Stimulated activated naive CD8-positive, alpha-beta T cell treated with anti-CD3 and anti-CD28 coated beads, Interleukin-15, Interleukin-2, amounts not matched to agents 100 ng/mL and 50 ng/mL, for 24 hours (primary cell): ENCODE measurements around the gene ZNF277.

Experiments used
- H3K27ac Mint-ChIP-seq: one replicate; pipeline ENCODE4 v1.8.0; 2021; ENCODE audit warnings: mild to moderate bottlenecking, mixed read lengths
- H3K27me3 Mint-ChIP-seq: one replicate; pipeline ENCODE4 v1.8.0; 2021; ENCODE audit warnings: mixed read lengths
- H3K36me3 Mint-ChIP-seq: one replicate; pipeline ENCODE4 v1.8.0; 2021; ENCODE audit warnings: low read depth, mixed read lengths
- H3K4me1 Mint-ChIP-seq: one replicate; pipeline ENCODE4 v1.8.0; 2021; ENCODE audit warnings: low read depth, mixed read lengths
- H3K4me3 Mint-ChIP-seq: one replicate; pipeline ENCODE4 v1.8.0; 2021; ENCODE audit warnings: mild to moderate bottlenecking, mixed read lengths
- H3K9me3 Mint-ChIP-seq: one replicate; pipeline ENCODE4 v1.8.0; 2021; ENCODE audit warnings: mixed read lengths

ZNF277 gene

DNA sequence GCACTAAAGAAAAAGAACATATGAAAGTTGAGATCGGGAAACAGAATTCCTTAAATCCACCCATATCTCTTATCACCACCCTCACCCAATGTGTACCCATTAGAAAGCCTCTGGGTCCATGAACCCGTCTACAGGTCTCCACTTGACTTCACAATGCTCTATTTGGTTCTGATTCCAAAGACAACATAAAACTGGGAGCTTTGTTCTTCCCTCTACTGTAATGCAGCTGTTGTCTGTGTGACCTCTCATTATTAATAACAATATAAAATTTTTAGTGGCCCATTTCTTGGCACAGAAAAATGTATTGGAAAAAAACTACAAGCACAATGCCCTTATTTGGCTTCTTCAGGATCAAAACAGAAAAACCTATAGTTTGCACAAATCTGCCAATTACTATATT is 30.3 kb upstream of the ZNF277 start:
- H3K4me3 Mint-ChIP-seq = no peak overlapping the region
- H3K27ac Mint-ChIP-seq = no peak overlapping the region
- no peaks in the 10 kb centered on the region for H3K9me3 Mint-ChIP-seq
- no peaks in the 10 kb centered on the region for H3K4me1 Mint-ChIP-seq
- peaks cover 26% of the 10 kb centered on the region for H3K27me3 Mint-ChIP-seq
- H3K36me3 Mint-ChIP-seq = no peaks in the 10 kb centered on the region

DNA sequence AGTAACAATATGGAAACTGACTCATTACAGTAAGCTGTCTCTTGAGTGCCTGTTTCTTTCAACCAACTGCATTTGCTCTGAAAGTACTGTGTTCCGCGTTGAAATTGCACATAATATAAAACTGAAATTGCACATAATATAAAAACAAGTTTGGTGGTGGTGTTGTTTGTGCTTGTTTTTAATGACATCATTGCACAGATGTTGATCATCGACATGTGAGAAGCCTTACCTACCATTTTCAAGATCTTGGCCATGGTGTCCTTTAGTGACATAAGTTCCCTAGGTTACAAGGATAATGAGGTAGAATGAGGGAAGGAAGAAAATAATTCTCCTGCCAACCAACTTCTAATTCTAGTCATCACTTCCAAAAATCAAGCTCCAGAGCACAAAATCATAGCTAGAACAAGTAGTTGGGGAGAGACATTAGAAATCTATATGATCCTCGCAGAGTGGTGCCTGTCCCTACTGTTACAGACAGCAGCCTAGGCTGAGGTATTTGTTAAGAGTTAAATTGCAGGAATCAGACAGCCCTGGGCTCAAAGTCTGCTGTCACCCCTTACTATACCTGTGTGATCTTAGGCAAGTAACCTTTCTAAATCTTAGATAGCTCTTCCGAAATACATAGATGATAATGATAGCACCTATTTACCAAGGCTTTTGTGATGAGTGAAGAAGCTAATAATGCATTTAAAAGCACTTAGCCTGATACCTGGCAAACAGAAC is 29.6 kb upstream of the ZNF277 start:
- Mint-ChIP-seq H3K27me3 (peaks cover 26% of the 10 kb centered on the region), H3K4me3 (no peak overlapping the region), H3K36me3 (no peaks in the 10 kb centered on the region), H3K27ac (no peak overlapping the region), H3K4me1 (no peaks in the 10 kb centered on the region), H3K9me3 (no peaks in the 10 kb centered on the region)

DNA sequence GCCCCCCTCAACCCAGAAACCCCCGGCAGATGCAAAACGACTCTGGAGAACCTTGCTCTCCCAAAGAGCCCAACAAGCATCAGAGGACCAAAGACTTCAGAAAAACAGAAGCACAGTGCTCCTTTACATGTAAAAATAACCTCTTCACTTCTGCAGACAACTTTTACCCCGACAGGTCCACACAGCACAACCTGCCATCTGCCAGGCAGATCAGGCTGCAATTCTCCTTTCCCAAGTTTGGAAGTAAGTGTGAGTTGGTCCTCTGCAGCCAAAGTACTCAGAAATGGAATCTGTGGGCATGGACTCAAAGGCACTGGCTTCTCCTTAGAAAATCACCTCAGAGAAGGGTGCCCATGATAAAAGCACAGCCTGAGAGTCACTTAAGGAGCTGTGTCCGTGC is 26.3 kb upstream of the ZNF277 start:
- no peak overlapping the region for H3K4me3 Mint-ChIP-seq
- no peaks in the 10 kb centered on the region for H3K36me3 Mint-ChIP-seq
- H3K9me3 Mint-ChIP-seq = no peaks in the 10 kb centered on the region
- no peak overlapping the region for H3K27ac Mint-ChIP-seq
- H3K4me1 Mint-ChIP-seq = no peaks in the 10 kb centered on the region
- peaks cover 18% of the 10 kb centered on the region for H3K27me3 Mint-ChIP-seq

DNA sequence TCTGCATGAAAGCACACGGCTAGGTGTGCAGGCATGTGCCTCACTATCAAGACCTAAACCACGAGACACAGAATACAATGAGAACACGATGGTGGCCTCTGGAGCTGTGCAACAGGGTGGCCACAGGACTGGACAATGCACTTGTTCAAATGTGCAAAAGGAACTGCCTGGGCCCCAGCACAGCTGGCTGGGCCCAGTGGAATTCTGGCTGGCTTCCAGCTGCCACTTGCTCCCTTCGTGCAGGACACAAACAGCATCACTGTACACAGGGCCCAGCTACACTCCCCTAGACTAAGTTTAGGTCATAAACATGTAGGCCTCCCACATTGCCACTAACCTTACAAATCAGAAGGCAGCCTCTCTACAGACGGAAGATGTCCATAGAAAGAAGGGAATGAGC is 23.7 kb upstream of the ZNF277 start:
- H3K27me3 Mint-ChIP-seq = peaks cover 13% of the 10 kb centered on the region
- H3K27ac Mint-ChIP-seq = no peak overlapping the region
- H3K4me1 Mint-ChIP-seq = peaks cover 4% of the 10 kb centered on the region
- no peak overlapping the region for H3K4me3 Mint-ChIP-seq
- no peaks in the 10 kb centered on the region for H3K36me3 Mint-ChIP-seq
- no peaks in the 10 kb centered on the region for H3K9me3 Mint-ChIP-seq

DNA sequence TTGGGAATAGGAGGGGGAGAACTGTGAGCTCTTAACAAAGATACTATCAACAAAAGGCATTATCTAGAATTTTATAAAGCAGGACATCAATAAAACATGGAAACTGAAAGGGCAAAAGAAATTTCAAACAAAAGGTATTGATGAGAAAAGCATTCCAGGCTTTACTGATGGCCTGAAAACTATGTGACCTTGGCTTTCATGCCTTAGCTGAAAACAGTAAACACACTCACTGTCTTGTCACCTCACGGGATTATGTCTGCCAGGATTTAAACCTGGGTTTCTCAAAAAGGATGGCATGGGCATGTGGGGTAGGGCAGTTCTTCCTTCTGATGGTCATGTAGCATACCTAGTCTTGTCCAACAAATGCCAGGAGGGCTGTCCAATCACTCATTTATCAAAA is 23.2 kb upstream of the ZNF277 start:
- H3K36me3 Mint-ChIP-seq = no peaks in the 10 kb centered on the region
- H3K27ac Mint-ChIP-seq = no peak overlapping the region
- peaks cover 8% of the 10 kb centered on the region for H3K27me3 Mint-ChIP-seq
- H3K4me3 Mint-ChIP-seq = no peak overlapping the region
- H3K9me3 Mint-ChIP-seq = no peaks in the 10 kb centered on the region
- H3K4me1 Mint-ChIP-seq = peaks cover 4% of the 10 kb centered on the region

DNA sequence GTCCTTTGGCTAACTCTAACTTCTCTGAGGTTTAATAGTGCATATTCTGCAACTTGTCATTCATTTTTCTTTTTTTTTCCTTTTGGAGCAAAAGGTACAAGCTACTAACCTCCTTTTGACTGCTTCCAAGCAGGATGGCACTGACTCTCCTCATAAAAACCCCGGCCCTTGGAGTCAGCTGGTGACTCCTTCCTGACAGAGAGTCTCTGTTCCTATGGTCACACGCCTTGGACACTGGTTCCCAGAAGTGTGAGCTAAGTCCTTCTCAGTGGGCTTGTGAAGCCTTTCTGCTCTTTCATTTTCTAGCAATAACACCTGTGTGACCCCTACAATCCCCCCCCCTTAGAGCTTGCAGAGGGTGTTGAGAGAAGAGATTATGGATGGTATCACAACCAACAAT is 22.0 kb upstream of the ZNF277 start:
- Mint-ChIP-seq H3K9me3 (no peaks in the 10 kb centered on the region), H3K27me3 (peaks cover 6% of the 10 kb centered on the region), H3K4me3 (no peak overlapping the region), H3K27ac (no peak overlapping the region), H3K36me3 (no peaks in the 10 kb centered on the region), H3K4me1 (peaks cover 4% of the 10 kb centered on the region)

DNA sequence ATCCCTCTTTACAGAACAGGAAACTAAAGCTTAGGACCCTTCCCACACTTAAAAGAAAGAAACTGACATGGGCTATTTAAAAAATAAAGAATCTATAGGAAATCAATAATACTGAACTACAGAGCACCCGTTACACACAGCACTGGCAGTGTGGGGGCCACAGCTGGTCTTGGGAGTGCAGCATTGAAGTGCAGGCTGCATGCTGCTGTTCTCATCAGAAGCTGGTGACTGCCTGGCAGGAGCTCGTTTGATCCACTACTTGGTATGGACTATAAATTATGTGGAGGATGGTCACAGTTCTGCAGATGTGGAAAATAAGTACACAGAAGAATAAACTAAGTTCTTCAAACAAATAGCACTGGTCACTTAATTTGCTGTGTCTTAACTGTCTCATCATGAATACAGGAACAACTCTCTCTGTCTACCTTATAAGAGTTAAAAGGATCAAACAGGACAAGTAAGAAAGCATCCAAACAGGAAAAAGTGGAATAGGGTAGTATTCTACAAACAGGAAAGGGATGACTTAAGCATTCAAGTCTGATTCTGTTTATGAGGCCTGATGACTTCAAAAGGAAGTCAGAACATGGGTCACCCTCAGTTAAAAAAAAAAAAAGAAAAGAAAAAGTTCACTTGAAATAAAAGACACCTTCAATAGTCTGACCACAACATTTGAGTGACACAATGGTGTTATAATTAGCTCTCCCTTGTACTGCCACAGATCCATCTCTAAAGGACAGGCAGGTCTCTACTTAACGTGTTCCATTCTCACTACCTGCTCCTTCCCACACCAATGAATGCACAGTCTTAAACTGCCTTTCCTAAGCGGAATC is 21.3 kb upstream of the ZNF277 start:
- Mint-ChIP-seq H3K36me3 (no peaks in the 10 kb centered on the region), H3K27ac (no peak overlapping the region), H3K27me3 (peaks cover 6% of the 10 kb centered on the region), H3K4me1 (peaks cover 4% of the 10 kb centered on the region), H3K4me3 (no peak overlapping the region), H3K9me3 (no peaks in the 10 kb centered on the region)

DNA sequence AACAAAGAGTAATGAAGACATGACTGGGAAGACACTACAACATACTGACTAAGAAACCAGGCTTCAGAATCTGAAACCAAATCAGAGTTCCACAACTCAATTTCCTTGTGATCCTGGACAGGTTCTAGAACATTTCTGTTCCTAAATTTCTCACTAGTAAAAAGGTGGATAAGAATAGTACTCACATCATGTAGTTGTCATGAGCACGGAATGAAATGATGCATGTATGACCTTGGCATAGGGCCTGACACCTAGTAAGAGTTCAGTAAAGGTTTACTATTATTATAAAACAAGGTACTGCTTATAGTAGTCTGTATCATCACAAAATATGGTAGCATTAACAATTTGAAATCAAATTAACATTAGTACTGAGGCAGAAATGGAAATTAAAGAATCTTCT is 20.2 kb upstream of the ZNF277 start:
- Mint-ChIP-seq H3K27ac (no peak overlapping the region), H3K4me3 (no peak overlapping the region), H3K9me3 (no peaks in the 10 kb centered on the region), H3K36me3 (no peaks in the 10 kb centered on the region), H3K27me3 (peaks cover 6% of the 10 kb centered on the region), H3K4me1 (peaks cover 4% of the 10 kb centered on the region)

DNA sequence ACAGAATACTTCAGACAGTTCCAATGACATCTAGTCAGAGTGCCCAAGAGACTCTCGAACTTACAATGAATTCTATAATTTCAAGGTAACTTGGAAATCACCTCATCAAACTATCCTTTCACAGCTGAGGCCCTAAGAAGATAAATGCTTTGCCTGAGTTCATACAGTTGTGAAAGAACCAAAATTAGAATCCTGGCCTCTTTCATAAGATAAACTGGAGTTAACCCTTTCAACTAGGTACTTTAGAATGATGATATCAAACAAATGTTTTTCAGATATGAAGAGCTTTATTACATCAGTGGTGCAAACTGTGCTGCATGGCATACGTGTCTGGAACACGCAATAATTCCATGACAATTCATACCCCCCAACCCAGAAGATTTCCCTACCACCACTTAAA is 18.2 kb upstream of the ZNF277 start:
- H3K4me1 Mint-ChIP-seq = peaks cover 13% of the 10 kb centered on the region
- H3K27ac Mint-ChIP-seq = no peak overlapping the region
- H3K4me3 Mint-ChIP-seq = no peak overlapping the region
- no peaks in the 10 kb centered on the region for H3K9me3 Mint-ChIP-seq
- H3K27me3 Mint-ChIP-seq = peaks cover 12% of the 10 kb centered on the region
- no peaks in the 10 kb centered on the region for H3K36me3 Mint-ChIP-seq

DNA sequence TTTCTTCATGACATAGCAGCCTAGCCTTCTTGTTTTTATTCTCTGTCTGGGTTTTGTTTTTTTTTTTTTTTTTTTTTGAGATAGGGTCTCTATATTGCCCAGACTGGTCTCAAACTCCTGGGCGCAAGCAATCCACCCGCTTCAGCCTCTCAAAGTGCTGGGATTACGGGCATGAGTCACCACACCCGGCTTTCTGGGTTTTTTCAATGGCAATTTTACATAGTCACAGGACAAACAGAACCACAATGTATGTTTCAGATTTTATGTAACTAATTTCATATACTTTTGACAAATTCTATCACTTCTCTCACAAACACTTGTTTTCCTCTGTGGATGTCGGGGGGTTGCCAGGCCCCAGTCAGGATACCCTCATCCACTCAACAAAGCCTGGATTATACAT is 16.8 kb upstream of the ZNF277 start:
- Mint-ChIP-seq H3K27ac (no peak overlapping the region), H3K27me3 (peaks cover 20% of the 10 kb centered on the region), H3K36me3 (no peaks in the 10 kb centered on the region), H3K4me1 (peaks cover 13% of the 10 kb centered on the region), H3K9me3 (no peaks in the 10 kb centered on the region), H3K4me3 (no peak overlapping the region)

DNA sequence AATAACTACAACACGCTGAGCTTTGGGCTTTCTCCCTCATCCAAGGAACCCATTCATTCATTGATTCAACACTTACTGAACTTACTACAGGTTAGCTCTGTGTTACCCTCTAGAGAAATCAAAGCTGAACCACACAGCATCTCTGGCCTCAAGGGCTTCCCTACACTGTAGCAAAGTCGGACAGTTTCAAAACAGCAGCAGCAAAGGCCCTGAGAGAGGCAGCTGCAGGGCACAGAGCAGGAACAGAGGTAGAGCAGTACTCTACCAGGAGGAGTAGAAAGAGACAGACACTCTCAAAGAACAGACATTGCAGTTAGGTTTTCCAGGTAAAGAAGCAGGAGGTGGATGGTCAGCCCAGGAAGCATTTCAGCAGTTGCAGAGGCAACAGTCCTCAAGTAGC is 16.4 kb upstream of the ZNF277 start:
- Mint-ChIP-seq H3K27me3 (peaks cover 20% of the 10 kb centered on the region), H3K36me3 (no peaks in the 10 kb centered on the region), H3K4me1 (peaks cover 13% of the 10 kb centered on the region), H3K27ac (no peak overlapping the region), H3K9me3 (no peaks in the 10 kb centered on the region), H3K4me3 (no peak overlapping the region)

DNA sequence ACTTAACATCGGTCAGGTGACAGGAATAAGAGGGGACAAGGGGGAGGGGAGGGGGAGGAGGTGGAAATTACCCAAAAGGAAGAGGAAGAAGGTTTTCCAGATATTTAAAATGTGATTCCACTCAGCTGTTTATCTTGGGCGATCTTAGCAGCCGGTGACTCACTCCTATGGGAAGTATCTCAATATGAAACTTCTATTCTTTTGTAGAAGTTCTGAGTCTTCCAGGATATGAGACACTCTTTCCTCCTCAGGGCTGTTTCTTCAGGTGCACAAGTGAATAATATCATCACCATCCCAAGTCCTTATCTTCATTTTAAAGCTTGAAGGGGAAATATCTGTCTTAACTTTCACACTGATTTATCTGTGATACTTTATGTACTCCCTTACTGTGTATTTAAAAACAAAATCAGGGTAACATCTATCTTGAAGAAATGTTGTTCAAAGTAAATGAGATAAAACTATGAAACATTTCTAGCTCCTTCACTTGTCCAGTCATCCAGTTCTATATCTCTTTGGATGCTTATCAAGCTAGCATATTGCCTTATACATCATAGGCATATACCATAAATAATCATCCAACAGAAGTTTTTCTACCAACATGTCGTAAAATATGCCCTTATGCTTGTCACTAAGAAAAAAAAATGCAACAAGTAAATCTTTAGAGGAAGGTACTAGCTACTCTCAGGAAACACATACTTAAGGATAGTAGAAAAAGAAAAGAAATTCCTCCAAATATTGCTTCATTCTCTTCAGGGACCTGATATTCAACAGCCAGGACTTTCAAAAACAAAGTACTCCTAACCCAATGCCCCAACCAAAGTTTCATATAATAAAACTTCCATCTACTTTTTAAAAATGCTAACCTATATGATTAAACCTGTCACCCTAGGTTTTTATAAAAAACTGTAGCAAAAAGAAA is 14.0 kb upstream of the ZNF277 start:
- Mint-ChIP-seq H3K4me1 (peaks cover 10% of the 10 kb centered on the region), H3K36me3 (no peaks in the 10 kb centered on the region), H3K27me3 (peaks cover 32% of the 10 kb centered on the region), H3K27ac (no peak overlapping the region), H3K9me3 (no peaks in the 10 kb centered on the region), H3K4me3 (no peak overlapping the region)

DNA sequence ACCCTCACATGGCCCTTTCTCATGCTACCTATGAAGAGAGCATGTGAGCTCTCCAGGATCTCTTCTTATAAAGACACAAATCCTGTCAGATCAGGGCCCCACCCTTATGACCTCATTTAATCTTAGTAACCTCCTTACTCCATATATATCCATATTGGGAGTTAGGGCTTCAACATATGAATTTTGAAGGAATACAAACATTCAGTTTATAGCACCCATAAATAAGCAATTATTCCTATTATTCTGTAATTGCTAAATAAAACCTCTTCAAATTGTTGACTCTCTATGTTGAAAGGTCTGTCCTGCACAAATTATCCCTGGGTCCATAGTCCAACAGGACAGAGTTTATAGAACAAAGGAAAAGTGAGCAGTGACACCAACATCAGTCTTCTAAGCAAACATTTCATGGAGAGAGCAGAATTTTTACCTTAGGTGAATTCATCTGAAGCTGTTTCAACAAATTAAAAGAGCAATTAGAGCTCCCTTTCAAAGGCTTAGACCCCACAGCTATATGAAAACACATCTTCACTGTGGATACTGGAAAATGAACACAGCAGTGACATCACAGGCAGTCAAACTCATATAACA is 12.5 kb upstream of the ZNF277 start:
- Mint-ChIP-seq H3K9me3 (no peaks in the 10 kb centered on the region), H3K36me3 (no peaks in the 10 kb centered on the region), H3K27ac (no peak overlapping the region), H3K4me3 (no peak overlapping the region), H3K4me1 (peaks cover 9% of the 10 kb centered on the region), H3K27me3 (peaks cover 40% of the 10 kb centered on the region)

DNA sequence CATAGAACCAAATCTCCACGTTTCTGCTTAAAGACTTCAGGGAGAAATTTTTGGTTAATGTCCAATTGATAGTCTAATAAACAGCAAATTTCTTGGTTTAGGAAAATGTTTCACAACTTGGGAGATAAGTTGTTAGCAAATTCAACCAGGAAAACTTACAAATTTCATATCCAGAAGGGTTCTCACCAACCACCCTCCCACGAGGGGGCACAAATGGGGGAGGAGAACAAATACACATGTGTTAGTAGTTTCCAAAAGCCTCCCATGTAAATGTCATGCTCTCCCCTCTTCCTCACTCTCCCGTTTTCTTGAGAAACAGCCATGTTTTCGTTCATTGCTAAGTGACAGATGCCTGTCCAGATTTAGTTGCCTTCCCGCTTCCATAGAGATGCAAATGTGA is 10.8 kb upstream of the ZNF277 start:
- H3K27ac Mint-ChIP-seq = no peak overlapping the region
- H3K27me3 Mint-ChIP-seq = peaks cover 48% of the 10 kb centered on the region
- H3K36me3 Mint-ChIP-seq = no peaks in the 10 kb centered on the region

More for the DNA sequence above, 10.8 kb upstream of the ZNF277 start:
- no peaks in the 10 kb centered on the region for H3K9me3 Mint-ChIP-seq
- H3K4me1 Mint-ChIP-seq = peaks cover 9% of the 10 kb centered on the region
- H3K4me3 Mint-ChIP-seq = no peak overlapping the region
